Measurements from ENCODE around the gene CERS6.

Gene CERS6

GRCh38 chr2:168517816-168518215 is 61.7 kb downstream of the CERS6 start:
- ATAC-seq: no peak
- TF ChIP-seq RARB (CRISPR knock-in tag; IDR thresholded peaks at IDR 0.05) (no peak), PATZ1 (CRISPR knock-in tag; IDR thresholded peaks at IDR 0.05; ENCODE audit: borderline replicate concordance) (no peak), TCF4 (CRISPR knock-in tag; IDR thresholded peaks at IDR 0.05; ENCODE audit: borderline replicate concordance) (no peak), GLIS3 (CRISPR knock-in tag; IDR thresholded peaks at IDR 0.05) (no peak), TOX (CRISPR knock-in tag; IDR thresholded peaks at IDR 0.05; ENCODE audit: borderline replicate concordance) (no peak), ZFP3 (CRISPR knock-in tag; IDR thresholded peaks at IDR 0.05) (no peak), TSHZ2 (CRISPR knock-in tag; IDR thresholded peaks at IDR 0.05) (no peak), ZNF565 (CRISPR knock-in tag; conservative IDR thresholded peaks at IDR 0.05; ENCODE audit: low read depth) (no peak), ARNTL (CRISPR knock-in tag; IDR thresholded peaks at IDR 0.05; ENCODE audit: borderline replicate concordance, low read depth) (no peak), ISL1 (CRISPR knock-in tag; IDR thresholded peaks at IDR 0.05) (no peak), ZNF8 (CRISPR knock-in tag; IDR thresholded peaks at IDR 0.05) (no peak), ESRRG (CRISPR knock-in tag; IDR thresholded peaks at IDR 0.05) (no peak), CSDC2 (CRISPR knock-in tag; IDR thresholded peaks at IDR 0.05) (no peak), PPARA (CRISPR knock-in tag; IDR thresholded peaks at IDR 0.05; ENCODE audit: borderline replicate concordance) (no peak), ZC3H10 (CRISPR knock-in tag; IDR thresholded peaks at IDR 0.05) (no peak), BACH2 (CRISPR knock-in tag; IDR thresholded peaks at IDR 0.05; ENCODE audit: borderline replicate concordance) (no peak), ZNF70 (CRISPR knock-in tag; IDR thresholded peaks at IDR 0.05) (no peak), ZFP30 (CRISPR knock-in tag; IDR thresholded peaks at IDR 0.05) (no peak)
- TF ChIP-seq, protein P1, sequence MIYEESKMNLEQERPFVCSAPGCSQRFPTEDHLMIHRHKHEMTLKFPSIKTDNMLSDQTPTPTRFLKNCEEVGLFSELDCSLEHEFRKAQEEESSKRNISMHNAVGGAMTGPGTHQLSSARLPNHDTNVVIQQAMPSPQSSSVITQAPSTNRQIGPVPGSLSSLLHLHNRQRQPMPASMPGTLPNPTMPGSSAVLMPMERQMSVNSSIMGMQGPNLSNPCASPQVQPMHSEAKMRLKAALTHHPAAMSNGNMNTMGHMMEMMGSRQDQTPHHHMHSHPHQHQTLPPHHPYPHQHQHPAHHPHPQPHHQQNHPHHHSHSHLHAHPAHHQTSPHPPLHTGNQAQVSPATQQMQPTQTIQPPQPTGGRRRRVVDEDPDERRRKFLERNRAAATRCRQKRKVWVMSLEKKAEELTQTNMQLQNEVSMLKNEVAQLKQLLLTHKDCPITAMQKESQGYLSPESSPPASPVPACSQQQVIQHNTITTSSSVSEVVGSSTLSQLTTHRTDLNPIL (CRISPR knock-in tag; IDR thresholded peaks at IDR 0.05; ENCODE audit: low read depth): no peak
- TF ChIP-seq, protein P2, sequence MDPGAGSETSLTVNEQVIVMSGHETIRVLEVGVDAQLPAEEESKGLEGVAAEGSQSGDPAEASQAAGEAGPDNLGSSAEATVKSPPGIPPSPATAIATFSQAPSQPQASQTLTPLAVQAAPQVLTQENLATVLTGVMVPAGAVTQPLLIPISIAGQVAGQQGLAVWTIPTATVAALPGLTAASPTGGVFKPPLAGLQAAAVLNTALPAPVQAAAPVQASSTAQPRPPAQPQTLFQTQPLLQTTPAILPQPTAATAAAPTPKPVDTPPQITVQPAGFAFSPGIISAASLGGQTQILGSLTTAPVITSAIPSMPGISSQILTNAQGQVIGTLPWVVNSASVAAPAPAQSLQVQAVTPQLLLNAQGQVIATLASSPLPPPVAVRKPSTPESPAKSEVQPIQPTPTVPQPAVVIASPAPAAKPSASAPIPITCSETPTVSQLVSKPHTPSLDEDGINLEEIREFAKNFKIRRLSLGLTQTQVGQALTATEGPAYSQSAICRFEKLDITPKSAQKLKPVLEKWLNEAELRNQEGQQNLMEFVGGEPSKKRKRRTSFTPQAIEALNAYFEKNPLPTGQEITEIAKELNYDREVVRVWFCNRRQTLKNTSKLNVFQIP (CRISPR knock-in tag; IDR thresholded peaks at IDR 0.05; ENCODE audit: borderline replicate concordance, low read depth): no peak

- ATAC-seq: 0 out of 3 replicates have a peak, but pooled peaks have one; percentile 6
- TF ChIP-seq ZFP3 (CRISPR knock-in tag; IDR thresholded peaks at IDR 0.05) (no peak), PATZ1 (CRISPR knock-in tag; IDR thresholded peaks at IDR 0.05; ENCODE audit: borderline replicate concordance) (no peak), ARNTL (CRISPR knock-in tag; IDR thresholded peaks at IDR 0.05; ENCODE audit: borderline replicate concordance, low read depth) (no peak), TOX (CRISPR knock-in tag; IDR thresholded peaks at IDR 0.05; ENCODE audit: borderline replicate concordance) (no peak), ZNF565 (CRISPR knock-in tag; conservative IDR thresholded peaks at IDR 0.05; ENCODE audit: low read depth) (no peak), RARB (CRISPR knock-in tag; IDR thresholded peaks at IDR 0.05) (no peak), CSDC2 (CRISPR knock-in tag; IDR thresholded peaks at IDR 0.05) (no peak), BACH2 (CRISPR knock-in tag; IDR thresholded peaks at IDR 0.05; ENCODE audit: borderline replicate concordance) (no peak), OSR1 (CRISPR knock-in tag; IDR thresholded peaks at IDR 0.05) (no peak), GLIS3 (CRISPR knock-in tag; IDR thresholded peaks at IDR 0.05) (no peak), TSHZ2 (CRISPR knock-in tag; IDR thresholded peaks at IDR 0.05) (no peak), ZNF8 (CRISPR knock-in tag; IDR thresholded peaks at IDR 0.05) (no peak), PPARA (CRISPR knock-in tag; IDR thresholded peaks at IDR 0.05; ENCODE audit: borderline replicate concordance) (no peak)
- TF ChIP-seq, protein P1 (CRISPR knock-in tag; IDR thresholded peaks at IDR 0.05; ENCODE audit: low read depth): no peak
- TF ChIP-seq, protein P2 (CRISPR knock-in tag; IDR thresholded peaks at IDR 0.05; ENCODE audit: borderline replicate concordance, low read depth): no peak
These were observed 62.5 kb downstream of the CERS6 start for GRCh38 chr2:168518555-168519066.
